ENCODE results near the gene EPOP. TPM values are rescaled to one million over a fixed set of nuclear protein-coding genes. Genes with fewer than 3 reads are reported as not detected.

EPOP gene
- total and polyA plus RNA-seq, 2 of the 13 experiments (the other 11 are each of a cell fraction or from before 2014, with no cell fraction given) = 14.7 to 37.8 TPM

- TF ChIP-seq, protein P1, sequence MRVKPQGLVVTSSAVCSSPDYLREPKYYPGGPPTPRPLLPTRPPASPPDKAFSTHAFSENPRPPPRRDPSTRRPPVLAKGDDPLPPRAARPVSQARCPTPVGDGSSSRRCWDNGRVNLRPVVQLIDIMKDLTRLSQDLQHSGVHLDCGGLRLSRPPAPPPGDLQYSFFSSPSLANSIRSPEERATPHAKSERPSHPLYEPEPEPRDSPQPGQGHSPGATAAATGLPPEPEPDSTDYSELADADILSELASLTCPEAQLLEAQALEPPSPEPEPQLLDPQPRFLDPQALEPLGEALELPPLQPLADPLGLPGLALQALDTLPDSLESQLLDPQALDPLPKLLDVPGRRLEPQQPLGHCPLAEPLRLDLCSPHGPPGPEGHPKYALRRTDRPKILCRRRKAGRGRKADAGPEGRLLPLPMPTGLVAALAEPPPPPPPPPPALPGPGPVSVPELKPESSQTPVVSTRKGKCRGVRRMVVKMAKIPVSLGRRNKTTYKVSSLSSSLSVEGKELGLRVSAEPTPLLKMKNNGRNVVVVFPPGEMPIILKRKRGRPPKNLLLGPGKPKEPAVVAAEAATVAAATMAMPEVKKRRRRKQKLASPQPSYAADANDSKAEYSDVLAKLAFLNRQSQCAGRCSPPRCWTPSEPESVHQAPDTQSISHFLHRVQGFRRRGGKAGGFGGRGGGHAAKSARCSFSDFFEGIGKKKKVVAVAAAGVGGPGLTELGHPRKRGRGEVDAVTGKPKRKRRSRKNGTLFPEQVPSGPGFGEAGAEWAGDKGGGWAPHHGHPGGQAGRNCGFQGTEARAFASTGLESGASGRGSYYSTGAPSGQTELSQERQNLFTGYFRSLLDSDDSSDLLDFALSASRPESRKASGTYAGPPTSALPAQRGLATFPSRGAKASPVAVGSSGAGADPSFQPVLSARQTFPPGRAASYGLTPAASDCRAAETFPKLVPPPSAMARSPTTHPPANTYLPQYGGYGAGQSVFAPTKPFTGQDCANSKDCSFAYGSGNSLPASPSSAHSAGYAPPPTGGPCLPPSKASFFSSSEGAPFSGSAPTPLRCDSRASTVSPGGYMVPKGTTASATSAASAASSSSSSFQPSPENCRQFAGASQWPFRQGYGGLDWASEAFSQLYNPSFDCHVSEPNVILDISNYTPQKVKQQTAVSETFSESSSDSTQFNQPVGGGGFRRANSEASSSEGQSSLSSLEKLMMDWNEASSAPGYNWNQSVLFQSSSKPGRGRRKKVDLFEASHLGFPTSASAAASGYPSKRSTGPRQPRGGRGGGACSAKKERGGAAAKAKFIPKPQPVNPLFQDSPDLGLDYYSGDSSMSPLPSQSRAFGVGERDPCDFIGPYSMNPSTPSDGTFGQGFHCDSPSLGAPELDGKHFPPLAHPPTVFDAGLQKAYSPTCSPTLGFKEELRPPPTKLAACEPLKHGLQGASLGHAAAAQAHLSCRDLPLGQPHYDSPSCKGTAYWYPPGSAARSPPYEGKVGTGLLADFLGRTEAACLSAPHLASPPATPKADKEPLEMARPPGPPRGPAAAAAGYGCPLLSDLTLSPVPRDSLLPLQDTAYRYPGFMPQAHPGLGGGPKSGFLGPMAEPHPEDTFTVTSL (CRISPR knock-in tag; IDR thresholded peaks at IDR 0.05; ENCODE audit: borderline replicate concordance) = no peak
- TF ChIP-seq ZNF782 (CRISPR knock-in tag; IDR thresholded peaks at IDR 0.05; ENCODE audit: borderline replicate concordance) (no peak), ZNF710 (CRISPR knock-in tag; IDR thresholded peaks at IDR 0.05; ENCODE audit: borderline replicate concordance) (0 out of 2 replicates have a peak, but pooled peaks have one; percentile 71), ZNF253 (CRISPR knock-in tag; IDR thresholded peaks at IDR 0.05; ENCODE audit: borderline replicate concordance) (no peak), KDM2A (CRISPR knock-in tag; IDR thresholded peaks at IDR 0.05; ENCODE audit: borderline replicate concordance, low read depth) (peak; percentile 91), ZNF577 (CRISPR knock-in tag; IDR thresholded peaks at IDR 0.05; ENCODE audit: borderline replicate concordance, low read depth) (no peak), FOXC1 (CRISPR knock-in tag; IDR thresholded peaks at IDR 0.05; ENCODE audit: borderline replicate concordance) (no peak), PAF1 (CRISPR knock-in tag; IDR thresholded peaks at IDR 0.05) (no peak), ZNF34 (CRISPR knock-in tag; IDR thresholded peaks at IDR 0.05; ENCODE audit: borderline replicate concordance) (peak; percentile 89; the same call in 1 of the 2 replicates), ZBTB26 (CRISPR knock-in tag; IDR thresholded peaks at IDR 0.05; ENCODE audit: borderline replicate concordance) (peak; percentile 77; the same call in 1 of the 2 replicates), MIER2 (CRISPR knock-in tag; IDR thresholded peaks at IDR 0.05) (peak; percentile 79), YEATS4 (CRISPR knock-in tag; IDR thresholded peaks at IDR 0.05; ENCODE audit: borderline replicate concordance) (peak; percentile 69), NFKBIZ (CRISPR knock-in tag; IDR thresholded peaks at IDR 0.05) (peak; percentile 77; the same call in 1 of the 2 replicates), TBX2 (CRISPR knock-in tag; IDR thresholded peaks at IDR 0.05; ENCODE audit: borderline replicate concordance) (peak; percentile 83; the same call in 1 of the 2 replicates), ZNF547 (CRISPR knock-in tag; IDR thresholded peaks at IDR 0.05) (peak; percentile 84; the same call in 1 of the 2 replicates), CHCHD3 (CRISPR knock-in tag; IDR thresholded peaks at IDR 0.05) (no peak), GTF3A (CRISPR knock-in tag; conservative IDR thresholded peaks at IDR 0.05) (peak; percentile 92; the same call in 1 of the 2 replicates), CREM (IDR thresholded peaks at IDR 0.05) (no peak), CREM (CRISPR knock-in tag; IDR thresholded peaks at IDR 0.05) (no peak)
- TF ChIP-seq, protein P2, sequence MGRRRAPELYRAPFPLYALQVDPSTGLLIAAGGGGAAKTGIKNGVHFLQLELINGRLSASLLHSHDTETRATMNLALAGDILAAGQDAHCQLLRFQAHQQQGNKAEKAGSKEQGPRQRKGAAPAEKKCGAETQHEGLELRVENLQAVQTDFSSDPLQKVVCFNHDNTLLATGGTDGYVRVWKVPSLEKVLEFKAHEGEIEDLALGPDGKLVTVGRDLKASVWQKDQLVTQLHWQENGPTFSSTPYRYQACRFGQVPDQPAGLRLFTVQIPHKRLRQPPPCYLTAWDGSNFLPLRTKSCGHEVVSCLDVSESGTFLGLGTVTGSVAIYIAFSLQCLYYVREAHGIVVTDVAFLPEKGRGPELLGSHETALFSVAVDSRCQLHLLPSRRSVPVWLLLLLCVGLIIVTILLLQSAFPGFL (CRISPR knock-in tag; IDR thresholded peaks at IDR 0.05) = no peak
Observed at GRCh38 chr17:38663125-38663751, 11.5 kb downstream of the EPOP start (continued).
